Cardiac fibroblast (primary cell): ENCODE measurements around the gene CRTAC1.

Experiments
- DNase-seq, 2 donors: peaks; one replicate each; pipeline versions ENCODE4 v3.0.0 to v3.0.0-alpha.2; 2010; ENCODE audit warnings: low read depth in 2 of 2
- H3K4me3 ChIP-seq, 2 donors: replicated peaks in 1 of 2; 1 replicate in 1 of 2; 2 replicates in 1 of 2; pipeline ENCODE4 v1.5.1; 2011; ENCODE audit warnings: low read depth in 2 of 2, low read length in 2 of 2, mild to moderate bottlenecking in 2 of 2, moderate library complexity in 1 of 2
- CTCF ChIP-seq: IDR thresholded peaks from one replicate; pipeline ENCODE4 v1.5.1; 2011; ENCODE audit warnings: low read depth, mild to moderate bottlenecking, low read length, inconsistent platforms

CRTAC1 gene

DNA sequence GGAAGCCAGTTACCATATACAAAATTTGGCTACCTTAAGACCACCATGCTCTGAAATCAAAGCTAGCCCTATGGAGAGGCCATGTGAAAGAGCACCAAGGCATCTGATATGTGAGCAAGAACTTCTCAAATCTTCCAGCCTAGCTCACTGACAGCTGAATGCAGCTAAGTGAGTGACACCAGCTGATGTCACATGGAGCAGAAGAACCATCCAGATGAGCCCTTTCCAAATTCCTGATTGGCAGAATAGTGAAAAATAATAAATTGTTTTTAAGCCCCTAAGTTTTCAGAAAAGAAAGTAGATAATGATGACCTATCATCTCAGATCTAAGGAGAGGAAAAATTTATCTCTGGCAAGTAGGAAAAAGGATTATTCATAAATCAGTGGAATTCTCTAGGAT is 85.6 kb downstream of the CRTAC1 start:
- TF ChIP-seq CTCF: no peak
- H3K4me3 ChIP-seq: no peak overlapping the region
- DNase-seq: no peak

- no peak overlapping the region for H3K4me3 ChIP-seq
- DNase-seq: no peak
- no peak for TF ChIP-seq CTCF
These were observed 87.1 kb downstream of the CRTAC1 start for GRCh38 chr10:97943294-97943693.

DNA sequence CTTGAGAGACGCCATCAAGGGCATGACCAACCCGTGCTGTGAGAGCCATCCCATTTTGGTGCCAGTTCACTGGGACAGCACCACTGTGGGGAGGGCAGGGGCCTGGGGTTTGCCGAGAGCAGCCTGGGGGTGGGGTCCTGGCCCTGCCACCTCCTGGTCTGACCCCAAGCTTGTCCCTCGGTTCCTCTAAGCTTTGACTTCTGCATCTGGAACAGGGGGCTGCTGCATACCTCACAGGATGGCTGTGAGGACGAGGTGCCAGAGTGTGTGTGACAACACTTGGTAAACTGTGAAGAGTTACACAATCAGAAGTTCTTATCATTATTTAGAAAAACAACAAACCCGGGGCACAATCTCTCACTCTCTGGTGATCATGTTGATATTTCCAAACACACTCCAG is 89.9 kb downstream of the CRTAC1 start:
- H3K4me3 ChIP-seq: no peak overlapping the region
- no peak for TF ChIP-seq CTCF
- DNase-seq: no peak

DNA sequence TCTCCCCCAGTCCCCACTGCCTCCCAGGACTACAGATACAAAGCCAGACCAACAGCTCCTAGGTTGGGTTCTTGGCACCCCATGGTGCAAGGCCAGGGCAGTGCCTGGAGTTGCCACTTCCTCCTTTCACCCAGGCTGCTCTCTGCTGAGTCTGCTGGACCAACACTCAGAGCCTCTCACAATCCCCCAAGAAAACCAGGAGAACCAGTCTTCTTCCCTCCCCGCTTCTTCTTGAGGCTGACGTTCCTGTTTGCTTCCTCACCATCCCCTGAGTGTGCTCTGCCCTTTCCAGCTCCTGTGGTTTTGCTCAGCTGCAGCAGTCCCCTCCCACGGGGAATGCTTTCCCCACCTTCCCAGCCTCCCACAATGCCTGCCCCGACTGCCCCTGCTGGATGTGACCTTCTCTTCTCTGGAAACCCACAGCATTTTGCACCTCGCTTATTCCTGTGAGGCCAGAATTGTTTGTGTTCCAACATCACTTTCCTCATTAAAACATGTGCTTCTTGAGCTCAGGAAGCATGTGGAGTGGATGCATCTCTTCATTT is 90.9 kb downstream of the CRTAC1 start:
- H3K4me3 ChIP-seq: no peak overlapping the region
- DNase-seq: no peak
- TF ChIP-seq CTCF: no peak

DNA sequence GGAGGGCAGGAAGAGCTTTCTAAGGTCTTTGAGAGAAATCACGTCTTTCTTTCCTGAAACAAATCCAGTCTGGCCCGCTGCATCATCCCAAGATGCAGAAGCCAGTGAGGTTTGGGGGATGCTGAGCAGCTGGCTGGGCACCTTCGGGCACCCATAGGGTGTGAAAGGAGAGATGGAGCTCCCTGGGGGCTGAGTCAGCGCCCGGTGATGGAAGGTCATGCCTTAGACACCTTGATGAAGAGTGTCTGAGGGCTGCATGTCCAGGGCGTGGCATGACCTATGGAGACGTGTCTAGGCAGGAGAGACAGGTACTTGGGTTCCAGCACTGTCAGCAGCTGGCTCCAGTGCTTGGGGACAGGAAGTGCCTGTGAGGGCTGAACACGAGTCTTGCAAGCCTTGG is 92.5 kb downstream of the CRTAC1 start:
- no peak for DNase-seq
- no peak overlapping the region for H3K4me3 ChIP-seq
- TF ChIP-seq CTCF: no peak

- no peak for TF ChIP-seq CTCF
- no peak for DNase-seq
- H3K4me3 ChIP-seq: no peak overlapping the region
These were observed 93.4 kb downstream of the CRTAC1 start for GRCh38 chr10:97937054-97937453.

- TF ChIP-seq CTCF: no peak
- H3K4me3 ChIP-seq: no peak overlapping the region
- no peak for DNase-seq
These were observed 94.3 kb downstream of the CRTAC1 start for GRCh38 chr10:97936126-97936525.
